Activated CD4-positive, CD25-positive, alpha-beta regulatory T cell treated with anti-CD3 and anti-CD28 coated beads, Interleukin-2, amount 50 U/mL, for 72 hours (primary cell): ENCODE data around the gene BCL6B.

ENCODE experiments used
- DNase-seq: peaks from one replicate; pipeline ENCODE4 v3.0.0; 2021

Gene BCL6B

GRCh38 chr17:7063518-7064094, 40.8 kb downstream of the BCL6B start:
- DNase-seq: no peak

DNA sequence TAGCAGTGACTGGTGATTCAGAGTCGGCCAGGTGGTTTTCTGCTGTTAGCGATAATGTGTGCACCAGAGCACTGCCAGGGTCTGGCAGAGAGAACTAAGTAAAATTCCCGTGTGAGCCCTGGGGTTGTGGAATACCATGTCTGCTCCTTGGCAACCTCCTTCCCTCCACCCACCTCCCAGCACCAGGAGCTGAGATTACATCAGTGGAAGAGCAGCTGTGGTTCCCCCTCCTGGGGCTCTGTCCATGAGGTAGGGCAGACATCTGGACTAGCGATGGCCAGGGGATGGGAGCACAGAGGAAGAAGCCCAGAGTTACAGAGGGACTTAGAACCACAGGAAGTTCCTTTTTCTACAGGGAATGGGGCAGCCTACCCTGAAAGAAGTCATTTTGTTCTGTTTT, 41.4 kb downstream of the BCL6B start:
- no peak for DNase-seq

GRCh38 chr17:7067198-7067597, 44.3 kb downstream of the BCL6B start:
- DNase-seq: no peak

DNA sequence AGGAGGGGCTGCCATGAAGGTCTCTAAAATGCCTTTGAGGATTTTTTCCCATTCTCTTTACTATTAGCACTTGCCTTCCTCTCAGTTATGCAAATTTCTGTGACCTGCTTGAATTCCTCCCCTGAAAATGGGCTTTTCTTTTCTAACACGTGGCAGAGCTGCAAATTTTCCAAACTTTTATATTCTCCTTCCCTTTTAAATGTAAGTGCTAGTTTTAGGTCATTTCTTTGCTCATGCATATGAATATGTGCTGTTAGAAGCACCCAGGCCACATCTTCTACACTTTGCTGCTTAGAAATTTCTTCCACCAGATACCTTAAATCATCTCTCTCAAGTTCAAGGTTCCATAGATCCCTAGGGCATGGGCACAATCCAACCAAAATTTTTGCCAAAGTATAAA, 45.4 kb downstream of the BCL6B start:
- no peak for DNase-seq

DNA sequence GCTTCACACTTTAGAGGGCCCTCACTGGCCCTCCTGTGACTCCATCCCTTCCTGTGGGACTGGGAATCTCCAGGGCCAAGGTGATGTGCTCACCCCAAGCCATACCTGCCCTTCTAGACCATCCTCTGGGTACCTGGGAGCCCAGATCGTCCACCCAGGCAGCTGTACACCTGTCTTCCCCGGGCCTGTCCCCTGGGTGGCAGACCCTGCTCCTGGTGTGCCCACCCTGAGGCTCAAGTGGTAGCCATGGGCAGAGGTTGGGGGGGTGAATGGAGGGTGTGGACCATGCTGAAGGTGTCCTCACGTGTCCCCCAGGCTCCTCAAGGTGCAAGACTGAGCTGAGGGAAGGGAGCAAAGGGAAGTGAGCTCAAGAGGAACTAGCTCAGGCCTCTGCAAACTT, 47.9 kb downstream of the BCL6B start:
- DNase-seq: no peak

- no peak for DNase-seq
Observed at GRCh38 chr17:7072406-7072805, 49.6 kb downstream of the BCL6B start.

DNA sequence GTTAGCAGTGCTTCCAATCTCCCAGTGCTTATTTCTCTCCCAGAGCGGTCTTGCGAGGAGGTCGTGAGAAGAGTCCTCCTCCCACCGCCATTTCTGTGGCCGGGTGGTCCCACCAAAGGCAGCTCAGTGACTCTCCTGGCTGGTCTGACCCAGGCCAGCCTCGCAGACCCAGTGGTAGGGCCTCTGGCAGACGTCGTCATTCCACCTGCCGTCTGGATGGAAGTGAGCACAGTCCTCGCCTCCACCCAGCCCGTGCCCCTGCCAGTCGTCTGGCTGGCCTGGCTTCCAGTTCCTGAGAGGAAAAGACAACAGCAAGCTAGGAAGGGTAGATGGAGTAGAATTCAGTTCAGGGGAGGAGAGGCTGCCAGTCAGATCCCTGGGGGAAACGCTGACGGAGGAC, 52.1 kb downstream of the BCL6B start:
- DNase-seq: no peak

DNA sequence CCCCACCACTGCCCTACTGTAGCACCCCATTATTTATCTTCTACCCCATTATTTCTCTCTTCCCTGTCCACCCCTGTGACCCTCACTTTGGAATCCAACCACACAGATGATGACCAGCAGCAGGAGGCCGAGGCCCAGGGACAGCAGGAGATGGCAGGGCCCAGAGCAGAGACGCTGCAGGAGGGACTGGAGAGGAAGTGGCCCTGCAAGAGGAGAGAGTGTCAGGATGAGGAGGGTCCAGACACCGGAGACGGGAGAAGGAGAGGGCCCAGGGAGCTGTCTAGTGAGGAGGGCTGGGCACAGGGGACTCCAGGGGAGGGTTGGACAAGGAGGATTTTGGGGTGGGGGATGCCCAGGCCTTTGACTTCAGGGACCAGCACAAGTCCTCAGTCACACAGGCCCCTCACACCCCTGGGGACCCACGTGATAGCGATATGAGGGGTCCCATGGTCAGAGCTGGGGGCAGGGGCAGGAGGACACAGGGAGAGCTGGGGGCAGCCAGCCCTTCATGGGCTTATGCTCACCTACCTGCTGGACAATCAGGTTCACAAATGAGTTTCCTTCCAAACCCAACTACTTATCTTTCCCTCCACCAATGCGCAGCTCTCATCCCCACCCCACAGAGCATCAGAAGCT, 55.2 kb downstream of the BCL6B start:
- DNase-seq: no peak

DNA sequence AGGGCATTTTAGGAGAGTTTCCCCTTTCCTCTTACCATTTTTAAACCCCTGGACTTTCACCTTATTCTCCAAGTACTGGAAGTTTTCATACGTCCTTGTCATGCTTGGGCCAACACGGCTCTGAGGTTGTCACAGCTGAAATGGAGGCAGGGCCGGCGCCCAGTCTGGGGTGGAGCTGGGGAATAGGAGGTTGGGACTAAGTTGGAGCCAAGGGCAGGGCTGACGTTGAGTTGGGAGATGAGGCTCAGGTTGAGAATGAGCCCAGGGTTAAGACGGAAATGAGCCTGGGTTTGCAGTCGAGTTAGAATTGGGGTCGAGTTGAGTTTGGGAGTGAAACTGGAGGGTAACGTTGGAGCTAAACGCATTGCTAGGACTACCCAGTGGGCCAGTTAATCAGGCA, 55.9 kb downstream of the BCL6B start:
- DNase-seq: no peak
